Thoracic aorta (tissue), 2 donors: ENCODE data around the gene EIF2AK3. TPM values are rescaled to one million over a fixed set of nuclear protein-coding genes. Genes with fewer than 3 reads are reported as not detected.
"Not testable (repeated sequence)": the region's sequence is repeated elsewhere in the genome, so short reads cannot be mapped to it uniquely, and the experiment has no call there.

Source experiments
- ATAC-seq: fragments of 150-250 bp; one replicate; pipeline ENCODE4 v1.8.0; 2017; ENCODE audit warnings: low read depth; ENCODE audit not compliant: insufficient number of reproducible peaks, low FRiP score
- DNase-seq: peaks from one replicate; pipeline ENCODE4 v3.0.0-alpha.2; 2020; ENCODE audit warnings: low spot score
- H3K27ac ChIP-seq, 2 donors: fragments of 200-600 bp; sonication (generic); 1 replicate in 1 of 2; 2 replicates in 1 of 2; pipeline ENCODE4 v1.5.1; 2016; ENCODE audit warnings: mild to moderate bottlenecking in 2 of 2, moderate library complexity in 2 of 2
- H3K27me3 ChIP-seq: fragments of 200-600 bp; sonication (generic); replicated peaks from 2 replicates; pipeline ENCODE4 v1.6.0; 2016; ENCODE audit warnings: mild to moderate bottlenecking; ENCODE audit not compliant: insufficient read depth
- H3K36me3 ChIP-seq: fragments of 200-600 bp; sonication (generic); one replicate; pipeline ENCODE4 v1.5.1; 2016
- H3K4me1 ChIP-seq, 2 donors: fragments of 200-600 bp; sonication (generic); 1 replicate in 1 of 2; 2 replicates in 1 of 2; pipeline versions ENCODE4 v1.5.1 to v1.6.0; 2016; ENCODE audit warnings: low read depth in 2 of 2, mild to moderate bottlenecking in 1 of 2; ENCODE audit not compliant: control insufficient read depth in 1 of 2
- H3K4me3 ChIP-seq: fragments of 200-600 bp; sonication (generic); 2 replicates; pipeline ENCODE4 v1.5.1; 2016; ENCODE audit warnings: mild to moderate bottlenecking
- H3K9me3 ChIP-seq: fragments of 200-600 bp; sonication (generic); 2 replicates; pipeline ENCODE4 v1.5.1; 2016
- total RNA-seq, 2 donors: library from RNA; depleted of rRNA; stranded (reverse); fragments of >200 nt; gene quantifications; one replicate each; pipeline versions ENCODE4 v1.1.0 to v1.2.3, GENCODE V29; 2016
- TF ChIP-seq, protein P1 (sequence below): fragments of 200-600 bp; sonication (generic); IDR thresholded peaks from one replicate; pipeline ENCODE4 v1.5.1; 2019; ENCODE audit warnings: antibody characterized with exemption

EIF2AK3 gene
- total RNA-seq, 2 donors from 2014 or later = 23.8 to 33.6 TPM

DNA sequence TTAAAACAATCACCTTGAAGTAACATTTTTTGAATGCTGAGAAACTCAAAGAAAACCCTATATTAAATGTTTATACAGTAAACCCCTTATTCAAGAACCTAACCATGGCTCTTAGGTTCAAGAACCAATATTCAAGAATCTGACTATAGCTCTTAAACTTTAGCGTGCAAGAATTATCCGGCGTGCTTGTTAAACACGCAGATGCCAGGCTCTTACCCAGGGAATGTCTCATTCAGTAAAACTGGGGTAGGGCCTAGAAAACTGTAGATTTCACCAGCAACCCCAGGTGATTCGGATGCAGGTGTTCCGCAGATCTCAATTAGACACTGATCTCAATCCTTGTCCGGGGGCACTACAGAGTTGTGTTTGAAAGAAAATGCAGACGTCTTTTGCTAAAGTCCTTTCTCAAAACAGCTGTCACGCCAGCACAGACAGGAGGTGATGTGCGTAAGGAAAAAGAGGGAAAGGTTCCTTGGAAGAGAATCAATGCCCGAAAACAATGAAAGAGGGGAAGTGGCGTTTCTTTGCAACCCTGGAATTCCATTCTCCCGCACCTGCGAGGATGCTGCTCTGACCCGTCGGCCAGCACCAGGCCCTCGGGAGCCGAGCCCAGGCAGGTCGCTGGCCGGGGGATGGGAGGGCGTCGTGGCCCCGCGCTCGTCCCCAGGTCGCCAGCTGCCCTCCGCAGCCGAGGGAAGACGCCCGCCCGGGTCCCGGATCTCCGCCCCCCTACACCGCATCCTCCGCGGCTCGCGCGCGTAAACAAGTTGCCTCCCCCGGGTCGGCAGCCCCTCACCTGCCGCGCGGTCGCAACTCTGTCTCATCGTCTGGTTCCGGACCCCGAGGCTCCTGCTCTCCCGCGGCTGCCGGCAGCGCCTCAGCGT lies 851 bp downstream of the EIF2AK3 start:
- ATAC-seq (no peak), DNase-seq (no peak)
- H3K27ac ChIP-seq = peak overlapping the region; percentile 93 to 99
- peaks cover 18 to 31% of the 10 kb centered on the region in 2 donors for H3K4me1 ChIP-seq
- H3K4me3 ChIP-seq = peak overlapping the region; percentile 79
- no peaks in the 10 kb centered on the region for H3K9me3 ChIP-seq
- H3K27me3 ChIP-seq = no peaks in the 10 kb centered on the region
- H3K36me3 ChIP-seq = no peaks in the 10 kb centered on the region
- TF ChIP-seq, protein P1, sequence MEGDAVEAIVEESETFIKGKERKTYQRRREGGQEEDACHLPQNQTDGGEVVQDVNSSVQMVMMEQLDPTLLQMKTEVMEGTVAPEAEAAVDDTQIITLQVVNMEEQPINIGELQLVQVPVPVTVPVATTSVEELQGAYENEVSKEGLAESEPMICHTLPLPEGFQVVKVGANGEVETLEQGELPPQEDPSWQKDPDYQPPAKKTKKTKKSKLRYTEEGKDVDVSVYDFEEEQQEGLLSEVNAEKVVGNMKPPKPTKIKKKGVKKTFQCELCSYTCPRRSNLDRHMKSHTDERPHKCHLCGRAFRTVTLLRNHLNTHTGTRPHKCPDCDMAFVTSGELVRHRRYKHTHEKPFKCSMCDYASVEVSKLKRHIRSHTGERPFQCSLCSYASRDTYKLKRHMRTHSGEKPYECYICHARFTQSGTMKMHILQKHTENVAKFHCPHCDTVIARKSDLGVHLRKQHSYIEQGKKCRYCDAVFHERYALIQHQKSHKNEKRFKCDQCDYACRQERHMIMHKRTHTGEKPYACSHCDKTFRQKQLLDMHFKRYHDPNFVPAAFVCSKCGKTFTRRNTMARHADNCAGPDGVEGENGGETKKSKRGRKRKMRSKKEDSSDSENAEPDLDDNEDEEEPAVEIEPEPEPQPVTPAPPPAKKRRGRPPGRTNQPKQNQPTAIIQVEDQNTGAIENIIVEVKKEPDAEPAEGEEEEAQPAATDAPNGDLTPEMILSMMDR = no peak

DNA sequence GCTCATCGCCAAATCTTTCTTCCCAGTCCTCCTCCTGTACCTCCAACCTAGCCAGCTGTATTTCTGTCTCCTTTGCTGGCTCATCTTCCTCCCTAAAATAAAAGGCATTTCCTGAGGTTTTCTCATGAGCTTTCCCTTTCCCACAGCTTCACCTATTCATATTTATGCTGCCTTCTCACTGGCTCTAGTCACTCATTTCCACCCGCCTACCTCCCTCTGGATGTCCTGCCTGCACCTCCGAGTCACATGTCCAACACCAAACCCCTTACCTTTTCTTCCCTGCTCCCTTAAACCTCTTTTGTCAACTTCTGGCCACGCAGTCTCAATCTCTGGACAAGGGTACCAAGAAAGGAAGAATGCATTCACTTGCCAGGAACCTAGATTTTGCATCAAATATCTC lies 2.8 kb downstream of the EIF2AK3 start:
- ATAC-seq (no peak), DNase-seq (no peak)
- TF ChIP-seq, protein P1 = no peak
- Histone ChIP-seq H3K4me1 (peaks cover 18 to 31% of the 10 kb centered on the region in 2 donors), H3K27ac (no peak overlapping the region), H3K36me3 (no peaks in the 10 kb centered on the region), H3K27me3 (no peaks in the 10 kb centered on the region), H3K4me3 (no peak overlapping the region), H3K9me3 (no peaks in the 10 kb centered on the region)

DNA sequence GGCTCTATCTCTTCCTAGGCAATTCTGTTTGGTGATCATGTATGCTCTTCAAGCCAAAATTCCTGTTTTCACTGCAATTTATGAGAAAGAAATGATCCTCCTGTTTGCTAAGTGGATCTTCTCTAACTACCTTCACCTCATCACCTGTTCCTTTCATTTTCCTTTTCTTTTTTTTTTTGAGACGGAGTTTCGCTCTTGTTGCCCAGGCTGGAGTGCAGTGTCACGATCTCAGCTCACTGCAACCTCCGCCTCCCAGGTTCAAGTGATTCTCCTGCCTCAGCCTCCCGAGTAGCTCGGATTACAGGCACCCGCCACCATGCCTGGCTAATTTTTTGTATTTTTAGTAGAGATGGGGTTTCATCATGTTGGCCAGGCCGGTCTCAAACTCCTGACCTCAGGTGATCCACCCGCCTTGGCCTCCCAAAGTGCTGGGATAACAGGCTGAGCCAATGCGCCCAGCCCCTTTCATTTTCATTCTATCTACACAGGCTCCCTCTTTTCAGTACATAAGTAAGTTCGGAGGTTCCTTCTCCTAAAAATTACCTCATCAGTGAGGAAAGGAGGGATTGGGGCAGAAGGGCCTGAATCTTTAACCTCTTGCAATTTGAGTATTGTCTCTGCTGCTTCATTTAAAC lies 3.3 kb downstream of the EIF2AK3 start:
- H3K27me3 ChIP-seq, DNase-seq, H3K9me3 ChIP-seq, ATAC-seq, H3K4me3 ChIP-seq, H3K36me3 ChIP-seq, H3K27ac ChIP-seq: not testable (repeated sequence)
- H3K4me1 ChIP-seq = peaks cover 18 to 31% of the 10 kb centered on the region in 2 donors

DNA sequence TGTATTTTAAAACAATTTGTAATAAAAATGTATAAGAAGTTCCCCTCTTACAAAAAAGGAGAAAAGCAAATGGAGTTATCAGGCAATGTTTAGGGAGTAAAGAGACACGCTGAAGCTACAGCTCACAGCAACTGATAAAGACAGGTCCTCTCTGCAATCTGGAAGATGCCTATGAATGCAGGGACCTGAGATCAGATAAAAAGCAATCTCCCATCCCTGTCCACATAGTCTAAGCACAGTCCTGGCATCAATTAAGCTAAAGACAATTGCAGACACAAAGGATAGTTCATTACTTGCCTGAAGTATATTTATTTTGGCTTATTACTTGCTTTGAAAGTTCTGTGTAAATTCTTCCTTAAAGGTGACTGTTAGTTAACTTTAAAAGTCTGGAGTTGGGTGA lies 5.0 kb downstream of the EIF2AK3 start:
- TF ChIP-seq, protein P1 = no peak
- Histone ChIP-seq H3K9me3 (no peaks in the 10 kb centered on the region), H3K4me3 (no peak overlapping the region), H3K36me3 (no peaks in the 10 kb centered on the region), H3K27me3 (no peaks in the 10 kb centered on the region), H3K4me1 (peaks cover 18 to 31% of the 10 kb centered on the region in 2 donors), H3K27ac (no peak overlapping the region)
- ATAC-seq = no peak
- DNase-seq = no peak

DNA sequence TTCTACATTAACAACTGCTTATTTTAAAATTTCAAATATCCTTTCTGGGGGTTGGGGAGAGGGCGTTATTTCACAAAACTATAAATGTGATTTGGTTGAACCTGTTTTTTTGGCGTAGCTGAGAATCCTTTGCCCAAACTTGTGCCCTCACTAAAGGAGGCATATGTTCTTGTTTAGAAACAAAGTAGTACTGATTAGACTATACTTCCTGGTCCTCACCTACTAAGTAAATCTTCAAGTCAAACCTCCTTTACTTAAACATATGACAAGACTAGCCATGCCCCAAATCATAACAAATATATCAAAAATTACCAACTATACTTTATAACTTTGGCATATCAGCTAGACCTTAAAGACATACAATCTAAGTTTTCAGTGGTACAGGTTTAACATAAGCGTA lies 5.8 kb downstream of the EIF2AK3 start:
- TF ChIP-seq, protein P1 = no peak
- ATAC-seq = no peak
- no peak for DNase-seq
- no peaks in the 10 kb centered on the region for H3K9me3 ChIP-seq
- no peak overlapping the region for H3K4me3 ChIP-seq
- no peaks in the 10 kb centered on the region for H3K36me3 ChIP-seq
- peaks cover 18 to 31% of the 10 kb centered on the region in 2 donors for H3K4me1 ChIP-seq
- H3K27ac ChIP-seq = no peak overlapping the region
- H3K27me3 ChIP-seq = no peaks in the 10 kb centered on the region
